Chondrocyte (in vitro differentiated cells): ENCODE measurements around the gene SLC2A10. TPM values are rescaled to one million over a fixed set of nuclear protein-coding genes. Genes with fewer than 3 reads are reported as not detected.

Experiments used
- DNase-seq: peaks from one replicate; pipeline ENCODE4 v3.0.0; 2021; ENCODE audit warnings: mixed read lengths, low spot score
- H3K27ac Mint-ChIP-seq: one replicate; pipeline ENCODE4 v1.8.0; 2021; ENCODE audit warnings: mild to moderate bottlenecking, moderate library complexity, mixed read lengths; ENCODE audit not compliant: unreplicated experiment
- H3K27me3 Mint-ChIP-seq: 2 replicates; pipeline ENCODE4 v1.8.0; 2021; ENCODE audit warnings: low read depth, mixed read lengths
- H3K36me3 Mint-ChIP-seq: 2 replicates; pipeline ENCODE4 v1.8.0; 2021; ENCODE audit warnings: low read depth, mixed read lengths
- H3K4me1 Mint-ChIP-seq: 2 replicates; pipeline ENCODE4 v1.8.0; 2021; ENCODE audit warnings: low read depth, mild to moderate bottlenecking, mixed read lengths
- H3K4me3 Mint-ChIP-seq: one replicate; pipeline ENCODE4 v1.8.0; 2021; ENCODE audit warnings: mild to moderate bottlenecking, moderate library complexity, mixed read lengths; ENCODE audit not compliant: unreplicated experiment
- H3K9me3 Mint-ChIP-seq: 2 replicates; pipeline ENCODE4 v1.8.0; 2021; ENCODE audit warnings: low read depth, mixed read lengths
- total RNA-seq: library from RNA; stranded (reverse); gene quantifications from 3 replicates; pipeline ENCODE4 v1.2.1, GENCODE V29; 2021
- TF ChIP-seq, protein P1 (sequence below): fragments of 200-600 bp; sonication (generic); IDR thresholded peaks from 2 replicates; pipeline ENCODE4 v1.5.0; 2021; ENCODE audit warnings: antibody characterized with exemption, mild to moderate bottlenecking, moderate library complexity

SLC2A10 gene
- total RNA-seq, 1 donor from 2014 or later, result 39.6 TPM

DNA sequence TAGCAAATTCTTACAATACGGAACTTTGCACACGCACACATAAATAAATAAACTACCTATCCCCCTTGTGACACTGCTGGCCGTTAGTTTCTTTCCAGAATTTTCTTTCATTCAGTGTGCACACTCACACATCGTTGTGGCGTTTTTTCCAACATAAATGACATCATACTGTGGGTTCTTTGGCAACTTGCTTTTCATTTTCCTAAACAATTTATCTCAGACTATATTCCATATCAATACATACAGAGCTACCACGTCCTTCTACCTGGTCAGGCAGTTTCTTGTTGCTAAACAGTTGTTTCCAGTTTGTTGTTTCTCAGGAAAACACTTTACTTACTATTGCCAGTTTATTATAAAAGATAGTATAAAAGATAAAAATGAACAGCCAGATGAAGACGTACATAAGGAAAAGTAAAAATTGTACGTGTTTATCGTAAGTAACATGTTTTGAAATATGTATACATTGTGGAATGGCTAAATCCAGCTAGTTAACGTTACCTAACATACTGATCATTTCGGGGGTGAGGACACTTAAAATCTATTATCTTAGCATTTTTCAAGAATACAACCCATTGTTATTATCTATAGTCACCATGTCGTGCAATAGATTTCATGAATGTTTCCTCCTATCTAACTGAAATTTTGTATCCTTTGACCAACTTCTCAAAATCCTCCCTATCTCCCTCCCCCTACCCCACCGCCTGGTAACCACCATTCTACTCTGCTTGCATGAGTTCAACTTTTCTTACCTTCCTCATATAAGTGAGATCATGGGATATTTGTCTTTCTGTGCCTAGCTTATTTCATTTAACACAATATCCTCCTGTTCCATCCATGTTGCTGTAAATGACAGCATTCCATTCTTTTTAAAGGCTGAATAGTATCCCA is 19.0 kb upstream of the SLC2A10 start:
- H3K36me3 Mint-ChIP-seq, result peaks cover 5% of the 10 kb centered on the region
- peaks cover 44% of the 10 kb centered on the region for H3K4me1 Mint-ChIP-seq
- no peak for DNase-seq
- peak overlapping the region; percentile 76 for H3K4me3 Mint-ChIP-seq
- H3K9me3 Mint-ChIP-seq, result peaks cover 2% of the 10 kb centered on the region
- TF ChIP-seq, protein P1, sequence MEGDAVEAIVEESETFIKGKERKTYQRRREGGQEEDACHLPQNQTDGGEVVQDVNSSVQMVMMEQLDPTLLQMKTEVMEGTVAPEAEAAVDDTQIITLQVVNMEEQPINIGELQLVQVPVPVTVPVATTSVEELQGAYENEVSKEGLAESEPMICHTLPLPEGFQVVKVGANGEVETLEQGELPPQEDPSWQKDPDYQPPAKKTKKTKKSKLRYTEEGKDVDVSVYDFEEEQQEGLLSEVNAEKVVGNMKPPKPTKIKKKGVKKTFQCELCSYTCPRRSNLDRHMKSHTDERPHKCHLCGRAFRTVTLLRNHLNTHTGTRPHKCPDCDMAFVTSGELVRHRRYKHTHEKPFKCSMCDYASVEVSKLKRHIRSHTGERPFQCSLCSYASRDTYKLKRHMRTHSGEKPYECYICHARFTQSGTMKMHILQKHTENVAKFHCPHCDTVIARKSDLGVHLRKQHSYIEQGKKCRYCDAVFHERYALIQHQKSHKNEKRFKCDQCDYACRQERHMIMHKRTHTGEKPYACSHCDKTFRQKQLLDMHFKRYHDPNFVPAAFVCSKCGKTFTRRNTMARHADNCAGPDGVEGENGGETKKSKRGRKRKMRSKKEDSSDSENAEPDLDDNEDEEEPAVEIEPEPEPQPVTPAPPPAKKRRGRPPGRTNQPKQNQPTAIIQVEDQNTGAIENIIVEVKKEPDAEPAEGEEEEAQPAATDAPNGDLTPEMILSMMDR, result no peak
- H3K27me3 Mint-ChIP-seq, result no peaks in the 10 kb centered on the region
- H3K27ac Mint-ChIP-seq, result peak overlapping the region; percentile 95

DNA sequence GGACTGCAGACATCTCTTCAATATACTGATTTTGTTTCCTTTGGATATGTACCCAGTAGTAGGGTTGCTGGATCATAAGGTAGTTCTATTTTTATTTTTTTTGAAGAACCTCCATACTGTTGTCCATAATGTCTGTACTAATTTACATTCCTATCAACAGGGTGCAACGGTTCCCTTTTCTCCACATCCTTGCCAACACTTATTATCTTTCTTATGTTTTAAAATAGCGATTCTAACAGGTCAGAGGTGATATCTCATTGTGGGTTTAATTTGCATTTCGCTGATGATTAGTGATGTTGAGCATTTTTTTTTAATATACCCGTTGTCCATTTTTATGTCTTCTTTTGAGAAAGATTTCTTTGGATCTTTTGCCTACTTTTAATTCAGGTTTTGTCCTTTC is 18.3 kb upstream of the SLC2A10 start:
- Mint-ChIP-seq H3K27ac (no peak overlapping the region), H3K27me3 (no peaks in the 10 kb centered on the region), H3K9me3 (peaks cover 2% of the 10 kb centered on the region), H3K4me1 (peaks cover 48% of the 10 kb centered on the region), H3K36me3 (peaks cover 3% of the 10 kb centered on the region), H3K4me3 (no peak overlapping the region)
- TF ChIP-seq, protein P1, result no peak
- DNase-seq, result no peak

DNA sequence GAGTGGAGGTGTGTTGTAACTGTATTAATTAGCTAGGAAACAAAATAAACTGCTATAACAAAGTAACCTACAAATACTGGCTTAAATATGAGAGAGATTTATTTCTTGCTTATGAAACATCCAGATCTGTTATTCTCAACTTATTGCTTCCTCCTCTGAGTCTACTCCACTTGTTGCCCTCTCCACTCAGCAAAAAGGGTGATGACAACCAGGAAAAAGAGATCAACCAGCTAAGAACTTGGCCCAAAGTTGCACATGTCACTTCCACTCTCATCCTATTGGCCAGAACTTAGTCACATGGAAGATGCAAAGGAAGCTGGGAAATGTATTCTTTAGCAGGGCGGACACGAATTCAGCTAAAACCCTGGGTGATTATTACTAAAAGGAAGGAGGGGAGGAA is 15.0 kb upstream of the SLC2A10 start:
- H3K4me3 Mint-ChIP-seq, result no peak overlapping the region
- H3K36me3 Mint-ChIP-seq, result no peaks in the 10 kb centered on the region
- no peak for DNase-seq
- peak overlapping the region; percentile 51 for H3K27ac Mint-ChIP-seq
- peaks cover 2% of the 10 kb centered on the region for H3K9me3 Mint-ChIP-seq
- peaks cover 29% of the 10 kb centered on the region for H3K4me1 Mint-ChIP-seq
- TF ChIP-seq, protein P1, result no peak
- no peaks in the 10 kb centered on the region for H3K27me3 Mint-ChIP-seq

DNA sequence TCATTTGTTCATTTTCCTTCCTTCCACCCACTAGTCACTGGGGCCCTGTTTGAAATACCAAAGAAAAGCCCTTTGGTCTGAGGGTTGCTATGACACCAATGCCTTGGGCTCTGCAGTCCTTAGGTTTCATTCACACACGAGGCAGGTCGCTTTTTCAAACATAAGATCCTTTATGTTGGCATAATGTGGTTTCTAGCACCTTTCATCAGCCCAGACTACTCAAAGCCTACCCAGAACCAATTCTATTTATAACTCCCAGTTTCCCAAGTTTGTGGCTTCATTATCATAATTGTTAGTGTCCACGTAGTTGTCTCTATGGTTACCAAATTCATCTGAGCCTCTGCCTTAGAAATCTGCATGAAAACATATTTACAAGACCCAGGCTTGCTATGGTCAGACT is 13.6 kb upstream of the SLC2A10 start:
- Mint-ChIP-seq H3K27me3 (no peaks in the 10 kb centered on the region), H3K36me3 (no peaks in the 10 kb centered on the region), H3K9me3 (peaks cover 5% of the 10 kb centered on the region), H3K4me3 (no peak overlapping the region), H3K4me1 (peaks cover 19% of the 10 kb centered on the region), H3K27ac (peak overlapping the region; percentile 83)
- DNase-seq, result no peak
- TF ChIP-seq, protein P1, result no peak

DNA sequence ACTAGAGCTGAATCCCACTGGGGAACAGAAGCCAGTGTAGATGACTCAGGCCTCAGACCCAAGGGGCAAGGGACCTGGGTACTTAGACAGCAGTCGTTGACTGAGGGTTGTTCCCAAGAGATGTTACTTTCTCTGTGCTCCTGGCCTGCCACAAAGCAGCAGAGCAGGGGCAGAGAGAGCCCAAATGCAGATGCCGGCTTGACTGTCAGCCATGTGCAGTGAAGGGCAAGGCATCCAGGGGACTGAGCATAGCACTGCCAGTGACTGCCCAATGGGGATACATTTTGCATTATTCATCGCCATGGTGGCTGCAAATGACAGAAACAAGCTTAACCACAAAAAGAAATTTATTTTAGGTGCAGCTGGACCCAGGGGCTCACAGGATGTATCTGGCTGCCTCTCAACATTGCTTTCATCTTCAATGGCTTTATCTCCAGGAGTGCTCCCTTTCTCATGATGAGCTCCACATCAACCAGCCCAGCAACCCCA is 12.6 kb upstream of the SLC2A10 start:
- peaks cover 5% of the 10 kb centered on the region for H3K9me3 Mint-ChIP-seq
- H3K27ac Mint-ChIP-seq, result no peak overlapping the region
- H3K27me3 Mint-ChIP-seq, result no peaks in the 10 kb centered on the region
- no peaks in the 10 kb centered on the region for H3K36me3 Mint-ChIP-seq
- H3K4me3 Mint-ChIP-seq, result no peak overlapping the region
- peaks cover 18% of the 10 kb centered on the region for H3K4me1 Mint-ChIP-seq
- TF ChIP-seq, protein P1, result no peak
- no peak for DNase-seq
